Subcutaneous adipose tissue (tissue), 4 donors: ENCODE measurements around the gene SALL1. TPM values are rescaled to one million over a fixed set of nuclear protein-coding genes. Genes with fewer than 3 reads are reported as not detected.

ENCODE experiments used
- total RNA-seq, 4 donors: library from RNA; depleted of rRNA; stranded (reverse); fragments of >200 nt; gene quantifications; one replicate each; pipeline ENCODE4 v1.1.0, GENCODE V29; 2016
- TF ChIP-seq, protein P1 (sequence below): fragments of 450-650 bp; IDR thresholded peaks from one replicate; pipeline ENCODE4 v1.5.1; 2016; ENCODE audit warnings: low read depth, mild to moderate bottlenecking, control low read depth, antibody characterized with exemption, moderate library complexity

Gene SALL1
- total RNA-seq, 4 donors from 2014 or later: 0.65 to 1.3 (median 0.67) TPM

- TF ChIP-seq, protein P1, sequence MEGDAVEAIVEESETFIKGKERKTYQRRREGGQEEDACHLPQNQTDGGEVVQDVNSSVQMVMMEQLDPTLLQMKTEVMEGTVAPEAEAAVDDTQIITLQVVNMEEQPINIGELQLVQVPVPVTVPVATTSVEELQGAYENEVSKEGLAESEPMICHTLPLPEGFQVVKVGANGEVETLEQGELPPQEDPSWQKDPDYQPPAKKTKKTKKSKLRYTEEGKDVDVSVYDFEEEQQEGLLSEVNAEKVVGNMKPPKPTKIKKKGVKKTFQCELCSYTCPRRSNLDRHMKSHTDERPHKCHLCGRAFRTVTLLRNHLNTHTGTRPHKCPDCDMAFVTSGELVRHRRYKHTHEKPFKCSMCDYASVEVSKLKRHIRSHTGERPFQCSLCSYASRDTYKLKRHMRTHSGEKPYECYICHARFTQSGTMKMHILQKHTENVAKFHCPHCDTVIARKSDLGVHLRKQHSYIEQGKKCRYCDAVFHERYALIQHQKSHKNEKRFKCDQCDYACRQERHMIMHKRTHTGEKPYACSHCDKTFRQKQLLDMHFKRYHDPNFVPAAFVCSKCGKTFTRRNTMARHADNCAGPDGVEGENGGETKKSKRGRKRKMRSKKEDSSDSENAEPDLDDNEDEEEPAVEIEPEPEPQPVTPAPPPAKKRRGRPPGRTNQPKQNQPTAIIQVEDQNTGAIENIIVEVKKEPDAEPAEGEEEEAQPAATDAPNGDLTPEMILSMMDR: no peak
Observed at GRCh38 chr16:51140112-51140511, 11.0 kb downstream of the SALL1 start.

GRCh38 chr16:51139568-51139967 lies 11.5 kb downstream of the SALL1 start:
- TF ChIP-seq, protein P1: no peak

DNA sequence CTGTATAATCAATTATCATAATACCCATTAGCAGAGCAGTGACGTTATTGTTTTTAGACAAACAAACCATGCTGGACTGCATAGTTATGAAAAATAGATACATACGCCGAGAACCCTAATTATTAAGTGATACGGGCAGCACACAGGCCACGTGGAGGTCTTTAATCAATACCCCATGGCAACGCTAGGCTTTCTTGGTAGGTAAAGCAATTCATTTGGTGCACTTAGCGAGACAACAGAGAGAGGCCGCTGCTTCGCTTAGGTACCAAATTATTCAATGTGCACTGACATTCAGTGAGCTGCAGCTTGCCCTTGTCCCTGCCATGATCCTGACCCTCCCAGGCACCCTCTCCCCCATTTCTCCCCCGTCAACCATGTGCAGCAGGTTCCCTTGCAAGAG lies 12.9 kb downstream of the SALL1 start:
- TF ChIP-seq, protein P1: no peak

DNA sequence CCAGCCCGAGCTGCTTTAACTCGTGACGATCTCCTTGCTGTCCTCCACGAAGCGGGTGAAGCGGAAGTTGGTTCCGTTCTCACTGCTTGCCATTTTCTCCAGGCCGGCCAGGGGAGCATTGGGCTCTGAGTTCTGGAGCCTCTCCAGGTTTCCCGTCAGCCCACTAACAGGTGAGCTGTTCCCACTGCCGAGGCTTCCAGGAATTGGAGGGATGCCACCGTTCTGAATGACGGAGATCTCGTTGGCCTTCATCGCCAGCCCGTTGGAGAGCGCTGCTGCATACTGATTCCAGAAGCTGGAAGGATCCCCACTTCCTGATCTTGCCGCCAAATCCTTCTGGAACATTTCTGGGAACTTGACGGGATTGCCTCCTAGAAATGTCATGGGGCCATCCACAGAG lies 14.0 kb downstream of the SALL1 start:
- TF ChIP-seq, protein P1: no peak

DNA sequence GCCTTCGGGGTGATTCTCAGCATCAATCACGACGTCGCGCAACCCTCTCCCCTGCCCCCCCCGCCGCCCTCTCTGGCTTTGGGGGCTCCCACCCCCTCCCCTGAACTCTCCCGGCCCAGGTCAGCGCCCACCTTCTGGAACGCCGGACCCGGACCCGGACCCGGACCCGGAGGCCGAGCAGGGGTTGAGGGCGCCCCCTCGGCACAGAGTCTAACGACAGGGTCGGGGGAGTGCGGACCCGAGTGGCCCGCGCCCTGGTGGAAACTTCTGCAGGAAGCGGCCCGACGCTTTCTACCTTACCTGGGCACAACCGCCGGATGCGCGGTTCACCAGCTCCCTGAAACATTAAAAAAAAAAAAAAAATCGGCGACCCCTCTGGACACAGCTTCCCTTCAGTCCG lies 16.2 kb downstream of the SALL1 start:
- TF ChIP-seq, protein P1: no peak

DNA sequence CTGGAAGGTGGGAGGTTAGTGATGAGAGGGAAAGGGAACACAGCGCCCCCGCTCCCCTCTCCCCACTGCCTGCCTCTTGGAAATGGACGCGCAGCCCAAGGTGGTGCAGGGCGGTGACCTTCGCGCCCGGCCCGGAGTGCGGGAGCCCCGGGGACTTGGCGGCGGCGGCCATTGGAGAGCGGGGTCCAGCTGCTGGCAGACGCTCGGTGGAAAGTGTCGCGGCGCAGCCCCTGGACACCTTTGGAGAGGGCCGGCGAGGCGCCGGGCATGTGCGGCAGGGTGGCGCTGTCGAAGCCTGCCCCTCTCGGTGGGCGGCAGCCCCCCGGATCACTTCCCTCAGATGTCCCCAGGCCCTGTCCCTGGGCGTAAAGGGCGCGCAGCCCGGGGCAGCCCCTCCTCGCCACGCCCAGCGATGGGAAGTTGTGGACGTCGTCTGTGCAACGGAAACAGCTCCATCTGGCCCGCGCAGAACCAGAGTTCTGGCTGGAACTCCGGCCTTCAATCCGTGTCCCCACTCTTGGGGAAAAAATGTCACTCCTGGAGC lies 16.7 kb downstream of the SALL1 start:
- TF ChIP-seq, protein P1: no peak

- TF ChIP-seq, protein P1: no peak
Observed at GRCh38 chr16:51133688-51134087, 17.4 kb downstream of the SALL1 start.
